Lower leg skin (tissue), 4 donors: Measurements from ENCODE around the gene IFNA17. TPM values are rescaled to one million over a fixed set of nuclear protein-coding genes. Genes with fewer than 3 reads are reported as not detected.
"Not testable (repeated sequence)": the region's sequence is repeated elsewhere in the genome, so short reads cannot be mapped to it uniquely, and the experiment has no call there.

Experiments
- DNase-seq, 2 donors: peaks; one replicate each; pipeline ENCODE4 v3.0.0-alpha.2; 2019; ENCODE audit warnings: low spot score in 2 of 2
- H3K4me3 ChIP-seq: fragments of 200-600 bp; sonication (generic); 2 replicates; pipeline ENCODE4 v1.5.1; 2017; ENCODE audit warnings: mild to moderate bottlenecking, low read depth; ENCODE audit not compliant: poor library complexity, severe bottlenecking
- CTCF ChIP-seq, 3 donors: fragments of 450-650 bp; IDR thresholded peaks; one replicate each; pipeline ENCODE4 v1.5.1; 2016; ENCODE audit warnings: antibody characterized with exemption in 3 of 3, mild to moderate bottlenecking in 3 of 3, moderate library complexity in 2 of 3
- POLR2A ChIP-seq, 2 donors: fragments of 450-650 bp; IDR thresholded peaks; one replicate each; pipeline ENCODE4 v1.6.1; 2016 to 2017; ENCODE audit warnings: antibody characterized with exemption in 2 of 2, mild to moderate bottlenecking in 1 of 2, moderate library complexity in 1 of 2
- WGBS, 2 donors: methylation state at CpG; one replicate each; pipeline ENCODE4 v1.1.5; 2018; 5-methylcytosine and 5-hydroxymethylcytosine counted together
- intact Hi-C: fragments of 100-400 bp; cut with DNase I; formaldehyde crosslinking; loops from one replicate; pipeline ENCODE4 v1.15.0; 2023; ENCODE audit warnings: low total_unique reads
- total RNA-seq, 4 donors: library from RNA; depleted of rRNA; stranded (reverse); fragments of >200 nt; gene quantifications; one replicate each; pipeline ENCODE4 v1.1.0, GENCODE V29; 2016

IFNA17 gene
- total RNA-seq, 4 donors from 2014 or later = not detected

- H3K4me3 ChIP-seq = no peak overlapping the region
- 71 to 87% methylated on average over 3 to 4 of the region's 4 CpGs for WGBS, 2 donors
- intact Hi-C loops = no loop called here
- DNase-seq = no peak
- TF ChIP-seq CTCF (IDR thresholded peaks at IDR 0.05) = no peak
- TF ChIP-seq POLR2A (IDR thresholded peaks at IDR 0.05) = no peak
Observed at GRCh38 chr9:21234153-21234687, 6.2 kb upstream of the IFNA17 start.

DNA sequence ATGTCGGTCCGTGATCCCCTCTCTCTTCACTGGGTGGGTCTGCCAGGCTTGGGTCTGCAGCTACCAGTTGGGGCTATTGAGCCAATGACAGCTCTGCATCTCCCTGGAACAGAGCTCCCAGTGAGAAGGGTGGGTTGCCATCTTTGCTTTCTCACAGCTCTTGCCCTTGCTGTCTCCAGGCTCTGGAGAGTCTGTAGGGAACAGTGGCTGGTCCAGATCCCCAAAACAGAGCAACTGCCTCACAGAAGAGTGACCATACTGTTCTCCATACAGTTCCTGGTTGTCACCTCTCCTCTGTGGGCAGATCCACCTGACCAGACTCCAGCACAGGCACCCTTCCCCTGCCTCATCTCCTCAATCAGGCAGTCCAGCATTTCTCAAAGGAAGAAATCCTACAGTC is 5.2 kb upstream of the IFNA17 start:
- no peak for DNase-seq
- intact Hi-C loops = no loop called here
- no peak overlapping the region for H3K4me3 ChIP-seq
- TF ChIP-seq CTCF (IDR thresholded peaks at IDR 0.05) (no peak), POLR2A (IDR thresholded peaks at IDR 0.05) (no peak)
- WGBS, 2 donors = 96 to 100% methylated on average over 2 of the region's 2 CpGs

DNA sequence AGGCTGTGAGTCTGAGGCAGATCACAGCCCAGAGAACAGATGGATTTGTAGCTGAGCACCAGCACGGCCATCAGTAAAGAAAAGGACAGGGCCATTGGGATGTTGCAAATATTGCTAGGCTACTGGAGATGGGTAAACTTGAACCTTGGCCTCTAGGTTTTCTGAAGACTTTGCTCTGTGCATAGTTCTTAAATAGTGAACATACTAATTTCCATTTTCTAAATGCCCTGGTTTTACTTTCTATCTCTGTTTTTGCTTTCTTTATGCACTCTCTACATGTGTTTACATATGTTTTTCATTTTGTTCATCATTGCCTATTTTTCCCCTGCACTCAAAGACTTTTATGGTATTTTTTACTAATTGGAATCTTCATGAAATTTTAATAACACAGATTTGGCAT is 10.8 kb downstream of the IFNA17 start, which contains the start of gene IFNA16:
Gene IFNA16 (minus strand): TSS at position 101 of the 400 bp plus-strand sequence. CDS start 6 bp downstream, at position 95.
- 85 to 93% methylated on average over 1 of the region's 1 CpG for WGBS, 2 donors
- DNase-seq, intact Hi-C loops, H3K4me3 ChIP-seq: not testable (repeated sequence)

DNA sequence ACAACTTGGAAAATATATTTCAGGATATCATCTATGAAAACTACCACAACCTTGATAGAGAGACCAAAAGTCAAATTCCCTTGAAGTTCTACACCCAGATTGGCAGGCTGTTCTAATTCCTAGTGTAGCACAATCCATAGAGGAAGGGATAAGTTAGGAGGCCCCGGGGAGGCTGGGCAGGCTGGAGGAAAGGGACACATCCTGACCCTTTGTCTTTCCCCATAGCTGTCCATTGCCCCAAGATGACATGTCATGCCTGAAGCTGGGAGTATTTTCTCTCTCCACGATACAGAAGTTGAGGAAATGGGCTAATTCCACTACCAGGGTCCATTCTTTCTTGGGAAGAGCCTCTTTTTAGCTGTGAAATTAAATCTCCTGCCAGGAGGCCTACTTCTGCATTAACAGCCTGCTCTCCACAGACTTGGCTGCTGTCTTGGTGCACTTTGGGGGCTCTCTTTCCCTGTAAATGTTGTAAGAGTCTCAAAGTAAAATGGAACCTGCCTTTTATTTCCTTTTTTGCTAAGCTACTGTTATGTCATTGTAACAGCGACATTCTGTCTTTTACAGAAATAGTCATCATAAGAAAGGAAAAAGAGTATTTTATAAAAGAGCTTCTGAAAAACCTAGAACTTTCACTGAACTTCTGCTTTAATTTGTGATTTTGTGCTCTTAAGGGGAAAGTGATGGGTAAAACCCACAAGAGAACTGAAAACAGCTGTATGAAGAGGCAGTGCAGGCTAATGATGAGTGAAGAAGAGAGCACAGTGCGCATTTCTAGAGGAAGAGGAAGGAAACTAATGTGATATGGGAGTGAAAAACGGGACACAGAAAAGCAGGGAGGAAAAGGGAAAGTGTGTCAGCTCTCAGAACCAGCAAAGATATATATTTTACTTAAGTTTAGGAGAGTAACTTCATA is 14.4 kb downstream of the IFNA17 start:
- 43 to 52% methylated on average over 5 of the region's 5 CpGs for WGBS, 2 donors
- intact Hi-C loops, DNase-seq, H3K4me3 ChIP-seq: not testable (repeated sequence)

DNA sequence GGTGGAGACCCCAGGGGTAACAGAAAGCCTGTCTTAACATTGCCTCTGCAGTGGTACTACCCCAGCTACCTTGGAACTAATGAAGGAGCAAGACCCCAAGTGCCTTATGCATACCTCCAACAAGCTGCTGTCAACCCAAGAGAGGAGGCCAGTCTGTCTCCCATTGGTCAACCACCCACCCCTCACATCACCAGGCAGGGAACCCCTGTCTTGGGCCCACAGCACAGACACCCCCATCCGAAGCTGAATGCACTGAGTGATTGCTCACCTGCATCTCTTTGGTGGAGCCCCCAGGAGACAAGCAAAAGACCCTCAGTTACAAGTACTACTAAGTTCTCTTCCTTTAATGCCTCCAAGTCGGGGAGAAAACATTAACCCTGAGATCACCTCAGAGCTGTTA is 15.9 kb downstream of the IFNA17 start:
- WGBS, 2 donors = 30 to 78% methylated on average over 2 of the region's 2 CpGs
- intact Hi-C loops = not testable (repeated sequence)

DNA sequence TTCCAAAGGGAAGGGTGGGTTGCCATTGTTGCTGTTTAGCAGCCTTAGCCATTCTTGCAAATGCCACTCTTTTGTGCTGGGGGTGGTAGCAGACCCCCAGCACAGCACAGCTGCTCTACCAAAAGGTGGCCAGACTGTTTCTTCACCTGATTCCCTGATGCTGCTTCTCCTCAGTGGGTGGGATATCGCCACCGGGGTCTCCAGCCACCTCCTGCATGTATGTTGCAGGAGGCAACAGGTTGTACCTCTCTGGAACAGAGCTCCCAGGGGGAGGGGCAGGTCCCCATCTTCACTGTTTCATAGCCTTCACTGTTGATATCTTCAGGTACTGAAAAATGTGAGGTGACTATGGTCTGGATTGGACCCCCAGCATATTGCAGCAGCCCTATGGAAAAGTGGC is 17.2 kb downstream of the IFNA17 start:
- WGBS, 2 donors = 60 to 100% methylated on average over 1 to 2 of the region's 2 CpGs
- H3K4me3 ChIP-seq = not testable (repeated sequence)

More for the DNA sequence above, 15.9 kb downstream of the IFNA17 start:
- DNase-seq, H3K4me3 ChIP-seq: not testable (repeated sequence)

GRCh38 chr9:21210311-21210710 is 17.7 kb downstream of the IFNA17 start:
- no peak for DNase-seq
- no peak overlapping the region for H3K4me3 ChIP-seq
- intact Hi-C loops = no loop called here
- 83 to 91% methylated on average over 3 to 7 of the region's 7 CpGs for WGBS, 2 donors
- TF ChIP-seq CTCF (IDR thresholded peaks at IDR 0.05) = no peak
- no peak for TF ChIP-seq POLR2A (IDR thresholded peaks at IDR 0.05)

More for the DNA sequence above, 17.2 kb downstream of the IFNA17 start:
- DNase-seq, intact Hi-C loops: not testable (repeated sequence)

GRCh38 chr9:21207043-21207442 is 21.0 kb downstream of the IFNA17 start, which contains the start of gene IFNA10:
TSS of gene IFNA10 (minus strand) at chr9:21207143. CDS start at chr9:21207097, 46 bp downstream.
- WGBS, 2 donors = 86 to 96% methylated on average over 3 of the region's 3 CpGs
- intact Hi-C loops, H3K4me3 ChIP-seq, DNase-seq: not testable (repeated sequence)
